Mesendoderm (in vitro differentiated cells): ENCODE data around the gene PNN.

Experiments
- DNase-seq: peaks from one replicate; pipeline ENCODE4 v3.0.0; 2013
- H2AK5ac ChIP-seq: 2 replicates; pipeline ENCODE4 v1.6.1; 2013; ENCODE audit warnings: low read length, inconsistent platforms
- H2BK120ac ChIP-seq: 2 replicates; pipeline ENCODE4 v1.6.1; 2013; ENCODE audit warnings: low read depth, mild to moderate bottlenecking, low read length, moderate library complexity, mixed read lengths
- H2BK15ac ChIP-seq: replicated peaks from 2 replicates; pipeline ENCODE4 v1.6.1; 2013; ENCODE audit warnings: low read depth, mild to moderate bottlenecking, moderate library complexity
- H2BK5ac ChIP-seq: 2 replicates; pipeline ENCODE4 v1.6.1; 2013; ENCODE audit warnings: low read length, inconsistent platforms
- H3K18ac ChIP-seq: 2 replicates; pipeline ENCODE4 v1.6.1; 2013; ENCODE audit warnings: mild to moderate bottlenecking, low read length, mixed read lengths
- H3K23ac ChIP-seq: one replicate; pipeline ENCODE4 v1.6.1; 2013; ENCODE audit warnings: low read length
- H3K27ac ChIP-seq: 2 replicates; pipeline ENCODE4 v1.5.1; 2013; ENCODE audit warnings: low read depth, mild to moderate bottlenecking, inconsistent platforms, low read length, moderate library complexity
- H3K27me3 ChIP-seq: 2 replicates; pipeline ENCODE4 v1.6.1; 2013; ENCODE audit warnings: low read length, control low read depth, mild to moderate bottlenecking, inconsistent platforms; ENCODE audit not compliant: insufficient read depth, poor library complexity
- H3K36me3 ChIP-seq: 2 replicates; pipeline ENCODE4 v1.6.1; 2013; ENCODE audit warnings: low read length, inconsistent platforms; ENCODE audit not compliant: control insufficient read depth, insufficient read depth
- H3K4ac ChIP-seq: one replicate; pipeline ENCODE4 v1.6.1; 2013; ENCODE audit warnings: low read depth, mild to moderate bottlenecking, low read length, moderate library complexity
- H3K4me1 ChIP-seq: 2 replicates; pipeline ENCODE4 v1.6.1; 2013; ENCODE audit warnings: low read depth, low read length, inconsistent platforms; ENCODE audit not compliant: control insufficient read depth
- H3K4me2 ChIP-seq: 2 replicates; pipeline ENCODE4 v1.6.1; 2013; ENCODE audit warnings: low read length
- H3K4me3 ChIP-seq: 2 replicates; pipeline ENCODE4 v1.5.1; 2013; ENCODE audit warnings: mild to moderate bottlenecking, low read length
- H3K56ac ChIP-seq: one replicate; pipeline ENCODE4 v1.6.1; 2013; ENCODE audit warnings: low read length
- H3K79me1 ChIP-seq: 2 replicates; pipeline ENCODE4 v1.6.1; 2013; ENCODE audit warnings: low read length, inconsistent platforms
- H3K79me2 ChIP-seq: 2 replicates; pipeline ENCODE4 v1.6.1; 2013; ENCODE audit warnings: mild to moderate bottlenecking, low read length; ENCODE audit not compliant: control insufficient read depth, insufficient read depth
- H3K9ac ChIP-seq: 2 replicates; pipeline ENCODE4 v1.6.1; 2013; ENCODE audit warnings: low read length, inconsistent platforms
- H4K5ac ChIP-seq: one replicate; pipeline ENCODE4 v1.6.1; 2013; ENCODE audit warnings: low read length
- H4K8ac ChIP-seq: one replicate; pipeline ENCODE4 v1.6.1; 2013; ENCODE audit warnings: low read depth, mild to moderate bottlenecking, control low read depth, low read length, moderate library complexity
- WGBS: extraction: QIAGEN DNeasy Blood & Tissue Kit; methylation state at CpG from one replicate; pipeline ENCODE4 v1.1.7; 2013; ENCODE audit warnings: low lambda C conversion rate, missing lambda C conversion rate; ENCODE audit not compliant: insufficient coverage; ENCODE audit errors: extremely low coverage; 5-methylcytosine and 5-hydroxymethylcytosine counted together

The PNN gene

GRCh38 chr14:39228044-39228443 lies 53.0 kb downstream of the PNN start:
- no peak overlapping the region for H3K4me3 ChIP-seq
- WGBS: no CpG with 5 or more reads among the region's 3 CpGs

GRCh38 chr14:39228509-39229221 lies 53.6 kb downstream of the PNN start:
- no peak overlapping the region for H3K9ac ChIP-seq
- H3K4ac ChIP-seq: no peak overlapping the region
- H3K4me1 ChIP-seq: no peaks in the 10 kb centered on the region
- H3K18ac ChIP-seq: no peak overlapping the region
- no peak overlapping the region for H3K4me2 ChIP-seq
- no peaks in the 10 kb centered on the region for H3K36me3 ChIP-seq
- no peaks in the 10 kb centered on the region for H3K27me3 ChIP-seq
- DNase-seq: peak; percentile 7
- no peak overlapping the region for H2AK5ac ChIP-seq
- no peaks in the 10 kb centered on the region for H3K79me1 ChIP-seq
- H3K27ac ChIP-seq: no peak overlapping the region
- no peaks in the 10 kb centered on the region for H3K79me2 ChIP-seq
- H2BK15ac ChIP-seq: no peak overlapping the region
- H4K5ac ChIP-seq: no peak overlapping the region
- no peak overlapping the region for H3K56ac ChIP-seq
- WGBS: no CpG with 5 or more reads among the region's 11 CpGs
- H2BK5ac ChIP-seq: no peak overlapping the region
- no peak overlapping the region for H4K8ac ChIP-seq
- no peak overlapping the region for H2BK120ac ChIP-seq
- no peak overlapping the region for H3K23ac ChIP-seq
- no peak overlapping the region for H3K4me3 ChIP-seq

More at GRCh38 chr14:39228044-39228443, 53.0 kb downstream of the PNN start:
- Histone ChIP-seq H2AK5ac (no peak overlapping the region), H3K79me1 (no peaks in the 10 kb centered on the region), H3K9ac (no peak overlapping the region), H4K8ac (no peak overlapping the region), H3K36me3 (no peaks in the 10 kb centered on the region), H3K27me3 (no peaks in the 10 kb centered on the region), H2BK120ac (no peak overlapping the region), H3K4me2 (no peak overlapping the region), H3K4me1 (no peaks in the 10 kb centered on the region), H3K18ac (no peak overlapping the region), H4K5ac (no peak overlapping the region), H3K27ac (no peak overlapping the region), H2BK15ac (no peak overlapping the region), H3K56ac (no peak overlapping the region), H3K23ac (no peak overlapping the region), H3K79me2 (no peaks in the 10 kb centered on the region), H2BK5ac (no peak overlapping the region), H3K4ac (no peak overlapping the region)
- no peak for DNase-seq

- H2BK120ac ChIP-seq: no peak overlapping the region
- no CpG with 5 or more reads among the region's 1 CpG for WGBS
- no peak overlapping the region for H3K18ac ChIP-seq
- no peaks in the 10 kb centered on the region for H3K4me1 ChIP-seq
- no peaks in the 10 kb centered on the region for H3K79me2 ChIP-seq
- H2BK5ac ChIP-seq: no peak overlapping the region
- peak; percentile 7 for DNase-seq
- no peak overlapping the region for H3K4me2 ChIP-seq
- H3K27ac ChIP-seq: no peak overlapping the region
- H3K56ac ChIP-seq: no peak overlapping the region
- H3K36me3 ChIP-seq: no peaks in the 10 kb centered on the region
- no peak overlapping the region for H3K23ac ChIP-seq
- H3K27me3 ChIP-seq: no peaks in the 10 kb centered on the region
- H4K5ac ChIP-seq: no peak overlapping the region
- no peak overlapping the region for H3K9ac ChIP-seq
- H3K4me3 ChIP-seq: no peak overlapping the region
- no peak overlapping the region for H2BK15ac ChIP-seq
- no peak overlapping the region for H2AK5ac ChIP-seq
- no peak overlapping the region for H3K4ac ChIP-seq
- no peaks in the 10 kb centered on the region for H3K79me1 ChIP-seq
- H4K8ac ChIP-seq: no peak overlapping the region
Measured at GRCh38 chr14:39229222-39229543, 54.1 kb downstream of the PNN start.

GRCh38 chr14:39229601-39230110 lies 54.6 kb downstream of the PNN start:
- Histone ChIP-seq H4K5ac (no peak overlapping the region), H2BK5ac (no peak overlapping the region), H3K9ac (no peak overlapping the region), H3K79me1 (no peaks in the 10 kb centered on the region), H2AK5ac (no peak overlapping the region), H3K79me2 (no peaks in the 10 kb centered on the region), H3K4me1 (no peaks in the 10 kb centered on the region), H4K8ac (no peak overlapping the region), H3K4me2 (no peak overlapping the region), H2BK15ac (no peak overlapping the region), H3K56ac (no peak overlapping the region), H3K27ac (no peak overlapping the region), H3K27me3 (no peaks in the 10 kb centered on the region), H3K4me3 (no peak overlapping the region), H3K4ac (no peak overlapping the region), H3K18ac (no peak overlapping the region), H2BK120ac (no peak overlapping the region), H3K23ac (no peak overlapping the region), H3K36me3 (no peaks in the 10 kb centered on the region)
- no peak for DNase-seq
- WGBS: no CpG with 5 or more reads among the region's 3 CpGs

GRCh38 chr14:39230416-39231035 lies 55.5 kb downstream of the PNN start:
- Histone ChIP-seq H2BK120ac (no peak overlapping the region), H2BK15ac (no peak overlapping the region), H3K4ac (no peak overlapping the region), H3K27ac (no peak overlapping the region), H3K23ac (no peak overlapping the region), H2BK5ac (no peak overlapping the region), H4K8ac (no peak overlapping the region), H3K79me2 (no peaks in the 10 kb centered on the region), H4K5ac (no peak overlapping the region), H3K79me1 (no peaks in the 10 kb centered on the region), H3K4me3 (no peak overlapping the region), H3K9ac (no peak overlapping the region), H3K36me3 (no peaks in the 10 kb centered on the region), H3K4me2 (no peak overlapping the region), H3K4me1 (no peaks in the 10 kb centered on the region), H3K56ac (no peak overlapping the region), H3K27me3 (no peaks in the 10 kb centered on the region), H2AK5ac (no peak overlapping the region), H3K18ac (peak overlapping the region; percentile 39)
- no peak for DNase-seq
- WGBS: no CpG with 5 or more reads among the region's 5 CpGs
